Measurements from ENCODE around the gene DEFB129. TPM values are rescaled to one million over a fixed set of nuclear protein-coding genes. Genes with fewer than 3 reads are reported as not detected.
A peak's percentile ranks its signal among the peaks of the same experiment; 100 is the strongest.

The DEFB129 gene
- total RNA-seq, 4 donors from 2014 or later, result not detected

DNA sequence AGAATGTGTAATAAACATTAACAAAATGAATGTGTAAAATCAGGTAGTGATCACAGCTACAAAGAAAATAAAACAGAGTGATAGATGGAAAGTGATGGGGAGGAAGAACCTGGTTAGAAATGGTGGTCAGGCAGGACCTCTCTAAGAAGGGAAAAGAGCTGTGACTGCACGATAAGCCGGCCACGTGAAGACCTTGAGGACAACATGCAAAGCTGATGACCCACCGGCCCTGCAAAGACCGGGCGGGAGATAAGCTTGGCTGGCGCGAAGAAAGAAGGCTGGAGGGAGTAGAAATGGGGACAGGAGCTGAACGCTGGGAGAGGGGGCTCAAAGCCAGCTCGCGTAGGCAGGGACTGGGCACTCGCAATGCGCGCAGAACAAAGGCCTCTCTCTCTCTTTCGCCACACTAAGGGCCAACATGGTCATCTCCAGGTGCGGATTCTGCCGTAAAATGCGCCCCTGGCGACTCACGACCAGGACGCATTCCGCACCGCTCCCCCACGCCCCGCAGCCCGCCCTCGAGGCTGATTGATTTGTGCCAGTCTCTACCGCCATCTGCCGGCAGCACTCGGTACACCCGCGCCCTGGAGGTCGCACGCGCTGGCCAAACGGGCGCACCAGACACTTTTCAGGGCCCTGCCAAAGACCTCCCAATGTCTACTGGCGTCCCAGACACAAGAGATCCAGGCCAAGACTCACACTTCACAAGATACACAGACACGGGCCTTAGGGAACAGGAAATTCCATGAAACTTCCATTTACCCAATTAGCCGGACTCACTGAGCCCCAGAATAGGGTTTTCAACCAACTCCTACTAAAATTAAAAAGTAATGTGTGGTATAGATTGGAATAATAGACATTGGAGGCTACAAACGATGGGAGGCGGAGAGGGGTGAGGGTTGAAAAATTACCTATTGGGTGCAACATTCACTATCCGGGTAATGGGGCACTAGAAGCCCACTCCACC, 39.8 kb downstream of the DEFB129 start:
- in situ Hi-C loops (cut with MboI; ENCODE audit: low pct_ligation_motif_present in 1 of 4, low pct_unique_long_range_greater_than_20kb in 1 of 4, low sequenced_read_pairs in 3 of 4), result no loop called here
- no peaks in the 10 kb centered on the region for H3K36me3 ChIP-seq
- intact Hi-C loops (cut with DNase I; ENCODE audit: low total_unique reads), result no loop called here
- H3K9me3 ChIP-seq, result no peaks in the 10 kb centered on the region
- TF ChIP-seq POLR2A (IDR thresholded peaks at IDR 0.05), result no peak
- TF ChIP-seq, protein P1, sequence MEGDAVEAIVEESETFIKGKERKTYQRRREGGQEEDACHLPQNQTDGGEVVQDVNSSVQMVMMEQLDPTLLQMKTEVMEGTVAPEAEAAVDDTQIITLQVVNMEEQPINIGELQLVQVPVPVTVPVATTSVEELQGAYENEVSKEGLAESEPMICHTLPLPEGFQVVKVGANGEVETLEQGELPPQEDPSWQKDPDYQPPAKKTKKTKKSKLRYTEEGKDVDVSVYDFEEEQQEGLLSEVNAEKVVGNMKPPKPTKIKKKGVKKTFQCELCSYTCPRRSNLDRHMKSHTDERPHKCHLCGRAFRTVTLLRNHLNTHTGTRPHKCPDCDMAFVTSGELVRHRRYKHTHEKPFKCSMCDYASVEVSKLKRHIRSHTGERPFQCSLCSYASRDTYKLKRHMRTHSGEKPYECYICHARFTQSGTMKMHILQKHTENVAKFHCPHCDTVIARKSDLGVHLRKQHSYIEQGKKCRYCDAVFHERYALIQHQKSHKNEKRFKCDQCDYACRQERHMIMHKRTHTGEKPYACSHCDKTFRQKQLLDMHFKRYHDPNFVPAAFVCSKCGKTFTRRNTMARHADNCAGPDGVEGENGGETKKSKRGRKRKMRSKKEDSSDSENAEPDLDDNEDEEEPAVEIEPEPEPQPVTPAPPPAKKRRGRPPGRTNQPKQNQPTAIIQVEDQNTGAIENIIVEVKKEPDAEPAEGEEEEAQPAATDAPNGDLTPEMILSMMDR (IDR thresholded peaks at IDR 0.05), result peak; percentile 90 to 99 (median 94)
- peak; percentile 92 for DNase-seq
- WGBS, 2 donors (ENCODE audit: low coverage in 1 of 2), result 9 to 15% methylated on average over 17 to 38 of the region's 43 CpGs
- peaks cover 0 to 12% (median 2%) of the 10 kb centered on the region in 4 donors for H3K4me1 ChIP-seq
- H3K4me3 ChIP-seq, result peak overlapping the region; percentile 10 to 57 (median 33)
- H3K27me3 ChIP-seq, result no peaks in the 10 kb centered on the region
- no peak overlapping the region for H3K27ac ChIP-seq

DNA sequence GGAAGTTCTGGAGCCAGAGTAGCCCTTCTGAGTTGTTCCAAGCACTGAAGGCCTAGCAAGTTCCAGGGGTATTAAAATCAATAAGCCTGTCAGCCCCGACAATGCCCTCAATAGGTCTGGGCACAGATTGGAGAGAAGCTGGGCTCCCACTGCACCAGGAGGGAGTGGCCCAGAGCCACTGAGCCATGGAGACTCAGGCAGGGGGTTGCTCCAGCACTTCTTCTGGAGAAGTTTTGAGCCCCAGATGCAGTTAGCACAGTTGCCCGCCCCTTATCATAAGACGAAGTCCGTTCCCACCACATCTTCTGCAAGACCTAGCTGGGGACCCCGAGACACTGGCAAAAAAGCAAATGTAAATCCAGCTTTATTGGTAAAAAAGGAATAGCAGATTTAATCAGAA, 43.5 kb downstream of the DEFB129 start:
- no peaks in the 10 kb centered on the region for H3K36me3 ChIP-seq
- peaks cover 0 to 12% (median 2%) of the 10 kb centered on the region in 4 donors for H3K4me1 ChIP-seq
- in situ Hi-C loops (cut with MboI; ENCODE audit: low pct_ligation_motif_present in 1 of 4, low pct_unique_long_range_greater_than_20kb in 1 of 4, low sequenced_read_pairs in 3 of 4), result no loop called here
- no peak for DNase-seq
- H3K27ac ChIP-seq, result no peak overlapping the region
- intact Hi-C loops (cut with DNase I; ENCODE audit: low total_unique reads), result loop anchor here (10.0 kb wide), 1 partner anchor 54 kb away; the partner anchor contains the start of gene SOX12
- H3K4me3 ChIP-seq, result no peak overlapping the region
- TF ChIP-seq POLR2AphosphoS5 (IDR thresholded peaks at IDR 0.05) (no peak), EP300 (IDR thresholded peaks at IDR 0.05; ENCODE audit: low read depth) (no peak), POLR2A (IDR thresholded peaks at IDR 0.05) (no peak)
- TF ChIP-seq, protein P1 (IDR thresholded peaks at IDR 0.05), result no peak
- WGBS, 2 donors (ENCODE audit: low coverage in 1 of 2), result 99% methylated on average over 5 of the region's 5 CpGs; no CpG with 5 or more reads in 1 of the 2 donors
- no peaks in the 10 kb centered on the region for H3K9me3 ChIP-seq
- no peaks in the 10 kb centered on the region for H3K27me3 ChIP-seq

DNA sequence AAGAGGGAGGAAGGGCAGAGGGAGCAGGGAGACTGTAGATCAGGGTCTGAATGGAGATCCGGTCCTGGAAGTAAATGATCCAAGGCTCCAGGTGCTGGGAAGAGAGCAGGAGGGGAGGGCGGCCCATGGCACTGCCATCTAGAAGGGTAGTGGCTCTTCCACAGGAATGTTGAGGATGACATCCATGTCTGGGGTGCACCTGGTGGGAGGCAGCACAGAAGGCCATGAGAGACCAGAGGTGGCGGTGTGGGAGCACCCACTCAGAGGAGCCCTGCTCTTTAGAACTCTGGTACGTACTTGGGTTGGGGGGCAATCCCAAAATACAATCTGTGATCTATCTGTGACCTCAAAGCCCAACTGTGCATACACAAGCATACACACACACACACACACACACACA, 44.0 kb downstream of the DEFB129 start:
- DNase-seq, result no peak
- Histone ChIP-seq H3K4me3 (no peak overlapping the region), H3K9me3 (no peaks in the 10 kb centered on the region), H3K36me3 (no peaks in the 10 kb centered on the region), H3K4me1 (peaks cover 0 to 12% (median 2%) of the 10 kb centered on the region in 4 donors), H3K27ac (no peak overlapping the region), H3K27me3 (no peaks in the 10 kb centered on the region)
- in situ Hi-C loops (cut with MboI; ENCODE audit: low pct_ligation_motif_present in 1 of 4, low pct_unique_long_range_greater_than_20kb in 1 of 4, low sequenced_read_pairs in 3 of 4) (no loop called here), intact Hi-C loops (cut with DNase I; ENCODE audit: low total_unique reads) (loop anchor here (10.0 kb wide), 1 partner anchor 54 kb away; the partner anchor contains the start of gene SOX12)
- TF ChIP-seq, protein P1 (IDR thresholded peaks at IDR 0.05), result no peak
- TF ChIP-seq POLR2A (IDR thresholded peaks at IDR 0.05) (no peak), POLR2AphosphoS5 (IDR thresholded peaks at IDR 0.05) (no peak), EP300 (IDR thresholded peaks at IDR 0.05; ENCODE audit: low read depth) (no peak)
- whole genome bisulfite sequencing, 2 donors (ENCODE audit: low coverage in 1 of 2), result 87 to 88% methylated on average over 3 to 4 of the region's 4 CpGs

DNA sequence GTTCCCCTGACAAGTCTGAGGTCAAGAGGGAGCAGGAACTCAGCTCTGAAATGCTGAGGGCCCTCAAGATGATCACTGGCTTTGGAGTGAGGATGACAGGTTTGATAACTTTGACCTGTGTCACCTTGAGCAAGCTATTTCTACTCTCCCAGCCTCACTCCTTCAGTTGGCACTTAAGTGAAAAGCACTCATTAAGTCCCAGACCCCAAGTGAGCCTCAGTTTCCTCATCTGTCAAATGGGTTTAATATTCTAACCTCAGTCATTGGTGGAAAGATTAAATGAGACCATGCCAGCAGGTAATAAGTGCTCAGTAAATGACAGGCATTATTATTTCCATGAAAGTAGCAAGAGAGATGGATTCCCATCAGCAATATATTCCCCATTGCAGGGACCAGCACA, 44.5 kb downstream of the DEFB129 start:
- Histone ChIP-seq H3K9me3 (no peaks in the 10 kb centered on the region), H3K27ac (no peak overlapping the region), H3K4me3 (no peak overlapping the region), H3K36me3 (peaks cover 0 to 2% (median under 1%) of the 10 kb centered on the region in 4 donors), H3K27me3 (no peaks in the 10 kb centered on the region), H3K4me1 (peaks cover 0 to 9% (median 2%) of the 10 kb centered on the region in 4 donors)
- in situ Hi-C loops (cut with MboI; ENCODE audit: low pct_ligation_motif_present in 1 of 4, low pct_unique_long_range_greater_than_20kb in 1 of 4, low sequenced_read_pairs in 3 of 4) (no loop called here), intact Hi-C loops (cut with DNase I; ENCODE audit: low total_unique reads) (loop anchor here (10.0 kb wide), 1 partner anchor 53 kb away; the partner anchor contains the start of gene SOX12)
- DNase-seq, result no peak
- TF ChIP-seq POLR2AphosphoS5 (IDR thresholded peaks at IDR 0.05) (no peak), EP300 (IDR thresholded peaks at IDR 0.05; ENCODE audit: low read depth) (no peak), POLR2A (IDR thresholded peaks at IDR 0.05) (no peak)
- TF ChIP-seq, protein P1 (IDR thresholded peaks at IDR 0.05), result no peak

Data from transverse colon (tissue), 4 donors.